HG03469 (cell line): ENCODE data around the gene KLK3.
A peak's percentile ranks its signal among the peaks of the same experiment; 100 is the strongest.
"Not testable (repeated sequence)": the region's sequence is repeated elsewhere in the genome, so short reads cannot be mapped to it uniquely, and the experiment has no call there.

ENCODE experiments used
- ATAC-seq: cut with Tn5 transposase; IDR thresholded peaks from one replicate; pipeline ENCODE4 v1.9.1; 2021; ENCODE audit warnings: mild to moderate bottlenecking, moderate library complexity, moderate number of reproducible peaks; ENCODE audit not compliant: unreplicated experiment

KLK3 gene

DNA sequence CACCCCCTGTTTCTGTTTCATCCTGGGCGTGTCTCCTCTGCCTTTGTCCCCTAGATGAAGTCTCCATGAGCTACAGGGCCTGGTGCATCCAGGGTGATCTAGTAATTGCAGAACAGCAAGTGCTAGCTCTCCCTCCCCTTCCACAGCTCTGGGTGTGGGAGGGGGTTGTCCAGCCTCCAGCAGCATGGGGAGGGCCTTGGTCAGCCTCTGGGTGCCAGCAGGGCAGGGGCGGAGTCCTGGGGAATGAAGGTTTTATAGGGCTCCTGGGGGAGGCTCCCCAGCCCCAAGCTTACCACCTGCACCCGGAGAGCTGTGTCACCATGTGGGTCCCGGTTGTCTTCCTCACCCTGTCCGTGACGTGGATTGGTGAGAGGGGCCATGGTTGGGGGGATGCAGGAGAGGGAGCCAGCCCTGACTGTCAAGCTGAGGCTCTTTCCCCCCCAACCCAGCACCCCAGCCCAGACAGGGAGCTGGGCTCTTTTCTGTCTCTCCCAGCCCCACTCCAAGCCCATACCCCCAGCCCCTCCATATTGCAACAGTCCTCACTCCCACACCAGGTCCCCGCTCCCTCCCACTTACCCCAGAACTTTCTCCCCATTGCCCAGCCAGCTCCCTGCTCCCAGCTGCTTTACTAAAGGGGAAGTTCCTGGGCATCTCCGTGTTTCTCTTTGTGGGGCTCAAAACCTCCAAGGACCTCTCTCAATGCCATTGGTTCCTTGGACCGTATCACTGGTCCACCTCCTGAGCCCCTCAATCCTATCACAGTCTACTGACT lies at the start of gene KLK3:
Gene KLK3, plus strand, starts transcription at position 280 of the 775 bp plus-strand sequence. Its CDS starts 41 bp downstream, at position 321.
- no peak for ATAC-seq

- ATAC-seq = no peak
These were observed 45.9 kb upstream of the KLK3 start for GRCh38 chr19:50808856-50809255.

GRCh38 chr19:50811622-50812238 lies 43.0 kb upstream of the KLK3 start:
- not testable (repeated sequence) for ATAC-seq

DNA sequence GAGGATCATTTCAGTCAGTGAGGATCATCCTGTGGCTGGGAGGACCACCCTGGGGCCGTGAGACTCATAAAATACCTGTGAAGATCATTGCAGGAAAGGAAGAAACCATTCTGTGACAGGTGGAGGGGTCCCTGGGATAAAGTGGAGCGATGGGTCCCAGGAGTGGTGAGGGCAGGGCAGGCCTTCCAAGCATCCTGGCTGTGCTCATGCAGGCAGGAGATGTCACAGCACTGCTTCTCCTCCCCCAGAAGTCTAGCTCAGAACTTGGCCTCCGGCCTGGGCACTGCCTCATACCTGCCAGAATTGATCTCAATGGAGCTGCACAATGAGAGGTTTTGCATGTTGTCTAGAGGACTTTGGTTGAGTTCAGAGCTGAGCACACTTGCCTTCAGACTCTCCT lies 42.2 kb upstream of the KLK3 start:
- no peak for ATAC-seq

DNA sequence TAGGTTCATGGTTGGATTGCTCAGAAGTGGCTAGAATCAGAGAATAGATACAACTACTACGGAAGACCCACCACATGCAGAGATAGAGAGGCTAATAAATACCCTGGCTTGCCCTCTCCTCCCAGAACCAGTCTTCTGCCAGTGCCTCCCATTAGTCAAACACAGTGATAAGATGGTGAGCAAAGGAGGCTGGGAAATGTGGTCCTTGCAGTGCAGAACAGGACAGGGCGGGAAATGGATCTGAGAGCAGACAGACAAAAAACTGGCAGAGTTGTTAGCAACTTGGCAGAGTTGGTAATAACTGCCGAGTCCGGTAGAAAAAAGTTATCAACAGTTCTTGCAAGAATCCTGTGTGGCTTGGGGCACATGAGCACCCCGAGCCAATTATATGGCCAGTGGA lies 39.8 kb upstream of the KLK3 start:
- no peak for ATAC-seq

- no peak for ATAC-seq
These were observed 39.3 kb upstream of the KLK3 start for GRCh38 chr19:50815439-50815838.

DNA sequence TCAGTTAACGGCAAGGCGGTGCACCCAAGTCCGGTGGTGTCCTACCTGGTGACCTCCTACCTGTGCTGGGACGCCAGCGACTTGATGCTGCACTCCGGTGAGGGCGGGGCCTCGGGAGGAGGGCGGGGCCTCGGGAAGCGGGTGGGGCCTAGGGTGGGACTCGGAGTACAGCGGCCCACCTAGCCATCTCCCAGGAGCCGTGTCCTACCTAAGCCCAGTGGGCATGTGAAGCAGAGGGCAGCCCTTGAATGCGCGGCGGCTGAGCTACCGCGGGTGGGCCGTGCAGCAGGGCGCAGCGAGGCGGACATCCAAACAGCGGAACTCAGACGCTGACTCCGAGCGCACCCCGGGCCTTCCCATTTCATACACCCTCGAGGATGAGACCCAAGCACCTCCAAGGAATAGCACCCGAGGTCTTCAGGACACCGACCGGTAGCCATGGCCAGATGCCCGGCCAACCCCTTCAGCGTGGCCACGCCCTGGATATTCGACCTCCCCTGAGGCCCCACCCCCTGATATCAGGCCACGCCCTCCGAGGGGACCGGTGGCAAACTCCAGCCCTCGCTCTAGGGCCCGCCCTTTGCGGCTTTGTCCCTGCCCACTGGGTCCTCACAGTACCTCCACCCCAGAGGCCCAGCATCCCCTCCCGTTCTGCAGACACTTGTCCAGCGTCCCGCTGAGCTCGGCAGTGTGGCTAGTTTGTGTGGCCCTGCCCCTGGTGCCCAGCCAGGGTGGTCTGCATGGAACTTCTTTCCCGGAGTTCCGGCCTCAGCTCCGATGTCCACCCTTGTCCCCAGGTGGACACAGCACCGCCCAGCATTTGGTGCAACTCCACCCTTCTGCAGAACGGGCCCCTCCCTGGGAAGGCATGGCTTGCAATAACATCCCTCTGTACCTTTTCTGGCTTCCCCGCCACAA lies 36.5 kb upstream of the KLK3 start:
- ATAC-seq = peak; percentile 37

GRCh38 chr19:50818859-50819472 lies 35.7 kb upstream of the KLK3 start:
- no peak for ATAC-seq

GRCh38 chr19:50819636-50820035 lies 35.1 kb upstream of the KLK3 start:
- no peak for ATAC-seq

- ATAC-seq = no peak
These were observed 34.6 kb upstream of the KLK3 start for GRCh38 chr19:50820086-50820485.

GRCh38 chr19:50820549-50821247 lies 34.0 kb upstream of the KLK3 start:
- ATAC-seq = no peak

DNA sequence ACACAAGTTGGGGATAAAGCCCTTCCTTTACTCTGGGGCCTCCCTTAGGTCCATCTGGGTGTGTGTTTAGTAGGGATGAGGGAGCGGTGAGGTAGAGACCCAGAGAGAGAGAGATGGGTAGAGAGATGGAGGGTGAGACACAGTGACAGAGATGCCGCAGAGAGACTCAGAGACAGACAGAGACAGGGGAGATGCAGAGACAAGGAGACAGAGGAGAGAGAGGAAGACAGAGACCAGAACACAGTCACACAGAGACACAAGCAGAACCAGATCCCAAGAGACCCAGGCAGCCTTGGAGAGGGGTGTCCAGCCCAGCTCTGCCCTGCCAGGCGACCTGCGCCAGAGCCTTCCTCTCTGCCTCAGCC lies 33.5 kb upstream of the KLK3 start:
- no peak for ATAC-seq

GRCh38 chr19:50821622-50822021 lies 33.1 kb upstream of the KLK3 start:
- no peak for ATAC-seq

GRCh38 chr19:50822661-50823208 lies 32.0 kb upstream of the KLK3 start:
- ATAC-seq = no peak

GRCh38 chr19:50823389-50824042 lies 31.2 kb upstream of the KLK3 start, which contains the start of gene KLK1:
TSS of gene KLK1 (minus strand) at chr19:50823787. CDS start at chr19:50823748, 39 bp downstream.
- ATAC-seq = no peak

DNA sequence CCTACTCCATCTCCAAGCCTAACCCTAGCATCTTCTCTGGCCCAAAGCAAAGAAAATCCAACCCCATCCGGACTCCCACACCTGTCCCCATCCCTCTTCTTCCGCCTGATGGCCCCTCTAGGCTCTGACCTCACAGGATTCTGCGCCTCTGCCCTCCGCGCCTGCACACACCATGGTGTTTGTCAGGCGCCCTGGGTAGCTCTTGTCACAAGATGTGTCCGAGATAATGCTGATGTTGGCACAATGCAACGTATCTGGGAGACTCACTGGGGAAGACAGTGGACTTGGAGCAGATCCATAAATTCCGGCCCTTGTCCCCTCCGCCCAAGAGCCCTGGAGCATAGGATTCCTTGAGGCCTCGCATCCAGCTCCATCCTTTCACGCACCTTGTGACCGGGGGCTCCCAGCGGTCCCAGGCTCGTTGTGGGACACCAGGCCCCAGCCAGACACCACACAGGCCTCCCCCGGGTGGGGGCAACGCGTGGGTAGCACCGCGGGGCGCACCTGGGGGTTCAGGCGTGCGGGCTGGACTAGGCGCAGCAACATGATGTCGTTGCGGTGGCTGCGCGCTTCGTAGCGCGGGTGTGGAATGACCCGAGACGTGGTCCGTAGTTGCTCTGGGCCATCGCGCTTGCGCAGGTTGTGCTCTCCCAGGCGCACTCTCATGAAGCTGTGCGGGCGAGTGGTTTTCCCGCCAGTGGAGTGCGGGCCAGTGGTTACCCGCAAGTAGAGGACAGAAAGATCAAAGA lies 28.0 kb upstream of the KLK3 start:
- no peak for ATAC-seq

GRCh38 chr19:50827476-50827875 lies 27.2 kb upstream of the KLK3 start:
- no peak for ATAC-seq

- no peak for ATAC-seq
These were observed 24.9 kb upstream of the KLK3 start for GRCh38 chr19:50829801-50830200.
